KMS-11 (cell line): Measurements from ENCODE around the gene PRKG1.
"Not testable (repeated sequence)": the region's sequence is repeated elsewhere in the genome, so short reads cannot be mapped to it uniquely, and the experiment has no call there.

ENCODE experiments used
- H2AFZ ChIP-seq: fragments of 200-600 bp; sonication (generic); 2 replicates; pipeline ENCODE4 v1.6.1; 2016; ENCODE audit warnings: antibody characterized with exemption, mixed run types, low read depth
- H3K27ac ChIP-seq: fragments of 200-600 bp; sonication (generic); 2 replicates; pipeline ENCODE4 v1.6.1; 2016; ENCODE audit warnings: mild to moderate bottlenecking, mixed run types
- H3K27me3 ChIP-seq: fragments of 200-600 bp; sonication (generic); 2 replicates; pipeline ENCODE4 v1.6.1; 2017; ENCODE audit warnings: mild to moderate bottlenecking, low read depth, mixed run types, moderate library complexity; ENCODE audit not compliant: insufficient read depth
- H3K36me3 ChIP-seq: fragments of 200-600 bp; sonication (generic); 2 replicates; pipeline ENCODE4 v1.6.1; 2017; ENCODE audit warnings: mild to moderate bottlenecking, mixed run types; ENCODE audit not compliant: insufficient read depth
- H3K4me1 ChIP-seq: fragments of 200-600 bp; sonication (generic); 2 replicates; pipeline ENCODE4 v1.6.1; 2016; ENCODE audit warnings: mild to moderate bottlenecking, low read depth, mixed run types; ENCODE audit not compliant: poor library complexity, severe bottlenecking
- H3K4me2 ChIP-seq: fragments of 200-600 bp; sonication (generic); 2 replicates; pipeline ENCODE4 v1.7.0; 2016; ENCODE audit warnings: mild to moderate bottlenecking, mixed run types
- H3K4me3 ChIP-seq: fragments of 200-600 bp; sonication (generic); IDR thresholded peaks from 2 replicates; pipeline ENCODE4 v1.6.1; 2017; ENCODE audit warnings: low read depth, low read length, mixed read lengths; ENCODE audit not compliant: insufficient read depth
- H3K79me2 ChIP-seq: fragments of 200-600 bp; sonication (generic); 2 replicates; pipeline ENCODE4 v1.6.1; 2016; ENCODE audit warnings: low read depth, mixed run types; ENCODE audit not compliant: insufficient read depth
- H3K9ac ChIP-seq: fragments of 200-600 bp; sonication (generic); 2 replicates; pipeline ENCODE4 v1.6.1; 2016; ENCODE audit warnings: mild to moderate bottlenecking, mixed run types
- H4K20me1 ChIP-seq: fragments of 200-600 bp; sonication (generic); 2 replicates; pipeline ENCODE4 v1.6.1; 2016; ENCODE audit warnings: mild to moderate bottlenecking, mixed run types; ENCODE audit not compliant: insufficient read depth
- CTCF ChIP-seq: fragments of 200-600 bp; sonication (generic); conservative IDR thresholded peaks from 2 replicates; pipeline ENCODE4 v1.6.1; 2017; ENCODE audit warnings: low read depth, mild to moderate bottlenecking, antibody characterized with exemption, low read length, moderate library complexity, mixed read lengths

The PRKG1 gene

GRCh38 chr10:51272555-51272954, 198.3 kb downstream of the PRKG1 start:
- Histone ChIP-seq H3K4me3 (no peak overlapping the region), H3K4me2 (no peak overlapping the region), H4K20me1 (no peaks in the 10 kb centered on the region), H3K27me3 (no peaks in the 10 kb centered on the region), H3K4me1 (no peaks in the 10 kb centered on the region), H3K36me3 (no peaks in the 10 kb centered on the region), H3K27ac (no peak overlapping the region), H3K79me2 (no peaks in the 10 kb centered on the region), H2AFZ (no peak overlapping the region), H3K9ac (no peak overlapping the region)
- TF ChIP-seq CTCF = no peak

GRCh38 chr10:51273574-51273973, 199.3 kb downstream of the PRKG1 start:
- no peak for TF ChIP-seq CTCF
- Histone ChIP-seq H3K4me1 (no peaks in the 10 kb centered on the region), H3K9ac (no peak overlapping the region), H4K20me1 (no peaks in the 10 kb centered on the region), H3K36me3 (no peaks in the 10 kb centered on the region), H3K4me3 (no peak overlapping the region), H3K79me2 (no peaks in the 10 kb centered on the region), H3K27me3 (no peaks in the 10 kb centered on the region), H3K4me2 (no peak overlapping the region), H3K27ac (no peak overlapping the region), H2AFZ (no peak overlapping the region)

GRCh38 chr10:51276097-51276496, 201.8 kb downstream of the PRKG1 start:
- not testable (repeated sequence) for H3K9ac ChIP-seq, H3K4me1 ChIP-seq, H3K36me3 ChIP-seq, H3K4me3 ChIP-seq, H3K27ac ChIP-seq, H3K79me2 ChIP-seq, H2AFZ ChIP-seq, H4K20me1 ChIP-seq, H3K4me2 ChIP-seq, H3K27me3 ChIP-seq

GRCh38 chr10:51281387-51281786, 207.1 kb downstream of the PRKG1 start:
- not testable (repeated sequence) for H3K27me3 ChIP-seq, H2AFZ ChIP-seq, H3K9ac ChIP-seq, H3K79me2 ChIP-seq, H3K4me2 ChIP-seq, H3K36me3 ChIP-seq, H4K20me1 ChIP-seq, H3K4me3 ChIP-seq, H3K27ac ChIP-seq, H3K4me1 ChIP-seq

GRCh38 chr10:51285601-51286000, 211.3 kb downstream of the PRKG1 start:
- Histone ChIP-seq H3K27ac (no peak overlapping the region), H4K20me1 (no peaks in the 10 kb centered on the region), H3K4me2 (no peak overlapping the region), H3K4me3 (no peak overlapping the region), H3K36me3 (no peaks in the 10 kb centered on the region), H3K27me3 (no peaks in the 10 kb centered on the region), H3K4me1 (no peaks in the 10 kb centered on the region), H3K9ac (no peak overlapping the region), H3K79me2 (no peaks in the 10 kb centered on the region), H2AFZ (no peak overlapping the region)
- no peak for TF ChIP-seq CTCF
